SK-N-SH treated with all-trans-retinoic acid at 6 μM for 48 hours (cell line): Measurements from ENCODE around the gene HOXB13.

ENCODE experiments used
- ATAC-seq: fragments of 200-7000 bp; cut with Tn5 transposase; 3 replicates; pipeline ENCODE4 v1.9.1; 2020; ENCODE audit warnings: mild to moderate bottlenecking, moderate library complexity
- ARNTL ChIP-seq: fragments of 450-650 bp; formaldehyde crosslinking; IDR thresholded peaks from 2 replicates; pipeline ENCODE4 v1.5.0; 2020; ENCODE audit warnings: low read depth, mild to moderate bottlenecking, moderate library complexity, borderline replicate concordance
- BACH2 ChIP-seq: fragments of 250-450 bp; sonication (Bioruptor Pico); IDR thresholded peaks from 2 replicates; pipeline ENCODE4 v1.9.0; 2021; ENCODE audit warnings: mild to moderate bottlenecking, borderline replicate concordance
- CSDC2 ChIP-seq: fragments of 250-450 bp; sonication (Bioruptor Pico); IDR thresholded peaks from 2 replicates; pipeline ENCODE4 v1.5.0; 2020; ENCODE audit warnings: mild to moderate bottlenecking, moderate library complexity
- CSRNP3 ChIP-seq: fragments of 250-450 bp; sonication (Bioruptor Pico); IDR thresholded peaks from 2 replicates; pipeline ENCODE4 v1.5.1; 2021; ENCODE audit warnings: mild to moderate bottlenecking, moderate library complexity
- ESRRG ChIP-seq: fragments of 250-450 bp; sonication (Bioruptor Pico); IDR thresholded peaks from 2 replicates; pipeline ENCODE4 v1.6.1; 2021; ENCODE audit warnings: mild to moderate bottlenecking
- GLIS3 ChIP-seq: fragments of 250-450 bp; sonication (Bioruptor Pico); IDR thresholded peaks from 2 replicates; pipeline ENCODE4 v1.5.0; 2020; ENCODE audit warnings: mild to moderate bottlenecking, moderate library complexity
- ISL1 ChIP-seq: fragments of 250-450 bp; sonication (Bioruptor Pico); IDR thresholded peaks from 2 replicates; pipeline ENCODE4 v2.1.2; 2022; ENCODE audit warnings: mild to moderate bottlenecking, moderate library complexity
- OSR1 ChIP-seq: fragments of 250-450 bp; sonication (Bioruptor Pico); IDR thresholded peaks from 2 replicates; pipeline ENCODE4 v1.8.0; 2022; ENCODE audit warnings: moderate library complexity, mild to moderate bottlenecking, inconsistent platforms
- PATZ1 ChIP-seq: fragments of 250-450 bp; sonication (Bioruptor Pico); IDR thresholded peaks from 2 replicates; pipeline ENCODE4 v1.8.0; 2020; ENCODE audit warnings: mild to moderate bottlenecking, moderate library complexity, borderline replicate concordance
- PPARA ChIP-seq: fragments of 250-450 bp; sonication (Bioruptor Pico); IDR thresholded peaks from 2 replicates; pipeline ENCODE4 v1.5.0; 2020; ENCODE audit warnings: mild to moderate bottlenecking, borderline replicate concordance
- RARB ChIP-seq: fragments of 250-450 bp; sonication (Bioruptor Pico); IDR thresholded peaks from 2 replicates; pipeline ENCODE4 v1.8.0; 2021; ENCODE audit warnings: mild to moderate bottlenecking, moderate library complexity
- SNAI2 ChIP-seq: fragments of 250-450 bp; sonication (Bioruptor Pico); IDR thresholded peaks from 2 replicates; pipeline ENCODE4 v1.5.0; 2020; ENCODE audit warnings: mild to moderate bottlenecking, moderate library complexity
- TCF4 ChIP-seq: fragments of 250-450 bp; sonication (Bioruptor Pico); IDR thresholded peaks from 2 replicates; pipeline ENCODE4 v1.8.0; 2021; ENCODE audit warnings: mild to moderate bottlenecking, moderate library complexity, borderline replicate concordance
- TSHZ2 ChIP-seq: fragments of 250-450 bp; sonication (Bioruptor Pico); IDR thresholded peaks from 2 replicates; pipeline ENCODE4 v1.5.0; 2020; ENCODE audit warnings: mild to moderate bottlenecking, moderate library complexity
- ZC3H10 ChIP-seq: fragments of 250-450 bp; sonication (Bioruptor Pico); IDR thresholded peaks from 2 replicates; pipeline ENCODE4 v1.5.1; 2021; ENCODE audit warnings: mild to moderate bottlenecking, moderate library complexity
- ZFP30 ChIP-seq: fragments of 450-650 bp; formaldehyde crosslinking; IDR thresholded peaks from 2 replicates; pipeline ENCODE4 v1.5.0; 2022; ENCODE audit warnings: mild to moderate bottlenecking, moderate library complexity
- ZNF565 ChIP-seq: fragments of 450-650 bp; formaldehyde crosslinking; conservative IDR thresholded peaks from 2 replicates; pipeline ENCODE4 v1.5.0; 2020; ENCODE audit warnings: low read depth, mild to moderate bottlenecking, moderate library complexity
- ZNF70 ChIP-seq: fragments of 450-650 bp; formaldehyde crosslinking; IDR thresholded peaks from 2 replicates; pipeline ENCODE4 v1.5.0; 2020; ENCODE audit warnings: mild to moderate bottlenecking, moderate library complexity
- ZNF8 ChIP-seq: fragments of 450-650 bp; formaldehyde crosslinking; IDR thresholded peaks from 2 replicates; pipeline ENCODE4 v1.5.0; 2020; ENCODE audit warnings: mild to moderate bottlenecking, moderate library complexity
- TF ChIP-seq, protein P1 (sequence below): fragments of 250-450 bp; sonication (Bioruptor Pico); IDR thresholded peaks from 2 replicates; pipeline ENCODE4 v1.8.0; 2021; ENCODE audit warnings: low read depth, mild to moderate bottlenecking, moderate library complexity, borderline replicate concordance

HOXB13 gene

GRCh38 chr17:48734333-48735061 is 5.9 kb upstream of the HOXB13 start:
- TF ChIP-seq RARB (CRISPR knock-in tag) (no peak), OSR1 (CRISPR knock-in tag) (no peak), ESRRG (CRISPR knock-in tag) (no peak), PPARA (CRISPR knock-in tag) (no peak), TSHZ2 (no peak), SNAI2 (CRISPR knock-in tag) (no peak), ZNF70 (CRISPR knock-in tag) (no peak), ZNF565 (CRISPR knock-in tag) (no peak), BACH2 (no peak)
- peak; percentile 14; the same call in 2 of the 3 replicates for ATAC-seq

DNA sequence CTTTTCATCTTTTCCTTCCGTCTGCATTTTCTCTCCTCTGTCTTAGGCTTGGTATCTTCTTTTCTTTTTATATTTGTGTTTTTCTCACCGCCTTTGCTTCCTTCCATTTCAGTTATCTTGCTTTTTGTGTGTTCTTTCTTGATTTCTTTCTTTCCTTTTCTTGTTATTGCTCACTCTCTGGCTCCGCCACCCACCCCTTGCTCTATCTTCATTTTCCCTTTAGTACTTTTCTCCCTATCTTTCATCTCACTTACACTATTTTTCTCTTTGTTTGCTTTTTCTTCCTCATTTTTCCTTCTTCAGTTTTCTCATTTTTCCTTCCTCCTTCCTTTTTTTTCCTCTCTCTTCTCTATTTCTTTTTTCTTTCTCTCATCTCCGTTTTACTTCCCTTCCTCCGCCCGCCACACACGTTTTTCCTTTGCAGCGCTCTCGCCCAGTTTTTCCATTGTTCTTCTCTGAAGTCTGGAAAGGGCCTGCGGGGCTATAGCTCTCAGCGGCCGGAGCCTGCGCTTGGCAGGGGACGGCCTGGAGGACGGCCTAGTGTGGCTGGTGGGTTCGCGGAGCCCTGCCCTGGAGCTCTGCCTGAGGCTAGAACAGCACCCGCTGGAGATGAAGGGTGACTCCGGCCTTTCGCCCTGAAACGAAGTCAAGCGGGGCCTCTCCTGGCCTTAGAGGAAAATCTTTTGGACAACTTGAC is 5.2 kb upstream of the HOXB13 start:
- peak; percentile 20; the same call in 2 of the 3 replicates for ATAC-seq
- TF ChIP-seq PATZ1 (CRISPR knock-in tag) (no peak), CSDC2 (CRISPR knock-in tag) (no peak), ZNF8 (CRISPR knock-in tag) (no peak), GLIS3 (CRISPR knock-in tag) (no peak), RARB (CRISPR knock-in tag) (no peak), TCF4 (CRISPR knock-in tag) (no peak), PPARA (CRISPR knock-in tag) (no peak), ISL1 (no peak), ZC3H10 (CRISPR knock-in tag) (no peak), SNAI2 (CRISPR knock-in tag) (no peak), ZFP30 (CRISPR knock-in tag) (no peak), OSR1 (CRISPR knock-in tag) (no peak), CSRNP3 (CRISPR knock-in tag) (no peak), TSHZ2 (no peak), ARNTL (CRISPR knock-in tag) (no peak), BACH2 (no peak)
- TF ChIP-seq, protein P1, sequence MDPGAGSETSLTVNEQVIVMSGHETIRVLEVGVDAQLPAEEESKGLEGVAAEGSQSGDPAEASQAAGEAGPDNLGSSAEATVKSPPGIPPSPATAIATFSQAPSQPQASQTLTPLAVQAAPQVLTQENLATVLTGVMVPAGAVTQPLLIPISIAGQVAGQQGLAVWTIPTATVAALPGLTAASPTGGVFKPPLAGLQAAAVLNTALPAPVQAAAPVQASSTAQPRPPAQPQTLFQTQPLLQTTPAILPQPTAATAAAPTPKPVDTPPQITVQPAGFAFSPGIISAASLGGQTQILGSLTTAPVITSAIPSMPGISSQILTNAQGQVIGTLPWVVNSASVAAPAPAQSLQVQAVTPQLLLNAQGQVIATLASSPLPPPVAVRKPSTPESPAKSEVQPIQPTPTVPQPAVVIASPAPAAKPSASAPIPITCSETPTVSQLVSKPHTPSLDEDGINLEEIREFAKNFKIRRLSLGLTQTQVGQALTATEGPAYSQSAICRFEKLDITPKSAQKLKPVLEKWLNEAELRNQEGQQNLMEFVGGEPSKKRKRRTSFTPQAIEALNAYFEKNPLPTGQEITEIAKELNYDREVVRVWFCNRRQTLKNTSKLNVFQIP, result no peak
